ENCODE results near the gene SF3B3.

The SF3B3 gene

DNA sequence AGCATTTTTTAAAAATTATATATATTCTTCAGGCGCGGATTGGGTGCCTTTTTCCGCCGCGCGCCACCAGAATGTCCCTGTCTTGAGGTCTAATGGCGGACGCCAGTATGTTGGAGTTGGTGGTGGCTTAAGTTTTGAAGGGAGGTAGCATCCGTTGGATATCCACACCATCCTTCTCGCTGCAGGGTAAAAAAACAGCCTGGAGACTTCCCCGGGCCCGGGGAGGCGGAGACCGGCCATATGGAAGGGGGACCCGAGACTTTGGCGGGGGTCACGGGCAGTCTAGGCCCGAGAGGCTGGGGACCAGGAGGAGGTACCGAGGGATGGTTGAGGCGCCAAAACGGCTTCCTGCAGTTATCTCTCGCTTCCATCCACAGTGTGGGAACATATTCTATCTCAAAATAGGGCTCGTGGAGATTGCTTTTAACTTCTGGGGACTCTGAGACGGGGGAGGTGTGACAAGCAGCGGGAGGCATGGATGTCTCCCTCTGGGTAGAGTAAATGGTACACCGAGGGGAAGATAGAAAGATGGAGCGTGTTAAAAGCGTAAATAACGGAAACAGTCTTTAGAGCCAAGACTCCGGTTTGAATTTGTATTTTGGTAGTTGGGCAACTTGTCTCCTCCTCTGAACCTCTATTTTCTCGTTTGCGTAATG, at the start of gene SF3B3:
SF3B3 (plus strand) TSS at position 74 of the 656 bp plus-strand sequence. CDS start 2,841 bp downstream, outside the sequence.
- TF ChIP-seq, protein P1, sequence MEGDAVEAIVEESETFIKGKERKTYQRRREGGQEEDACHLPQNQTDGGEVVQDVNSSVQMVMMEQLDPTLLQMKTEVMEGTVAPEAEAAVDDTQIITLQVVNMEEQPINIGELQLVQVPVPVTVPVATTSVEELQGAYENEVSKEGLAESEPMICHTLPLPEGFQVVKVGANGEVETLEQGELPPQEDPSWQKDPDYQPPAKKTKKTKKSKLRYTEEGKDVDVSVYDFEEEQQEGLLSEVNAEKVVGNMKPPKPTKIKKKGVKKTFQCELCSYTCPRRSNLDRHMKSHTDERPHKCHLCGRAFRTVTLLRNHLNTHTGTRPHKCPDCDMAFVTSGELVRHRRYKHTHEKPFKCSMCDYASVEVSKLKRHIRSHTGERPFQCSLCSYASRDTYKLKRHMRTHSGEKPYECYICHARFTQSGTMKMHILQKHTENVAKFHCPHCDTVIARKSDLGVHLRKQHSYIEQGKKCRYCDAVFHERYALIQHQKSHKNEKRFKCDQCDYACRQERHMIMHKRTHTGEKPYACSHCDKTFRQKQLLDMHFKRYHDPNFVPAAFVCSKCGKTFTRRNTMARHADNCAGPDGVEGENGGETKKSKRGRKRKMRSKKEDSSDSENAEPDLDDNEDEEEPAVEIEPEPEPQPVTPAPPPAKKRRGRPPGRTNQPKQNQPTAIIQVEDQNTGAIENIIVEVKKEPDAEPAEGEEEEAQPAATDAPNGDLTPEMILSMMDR (IDR thresholded peaks at IDR 0.05; ENCODE audit: low read depth, low read length) = no peak
- H3K4me3 ChIP-seq (ENCODE audit: low read depth, low read length) = peak within 1 kb of the TSS; percentile 81

DNA sequence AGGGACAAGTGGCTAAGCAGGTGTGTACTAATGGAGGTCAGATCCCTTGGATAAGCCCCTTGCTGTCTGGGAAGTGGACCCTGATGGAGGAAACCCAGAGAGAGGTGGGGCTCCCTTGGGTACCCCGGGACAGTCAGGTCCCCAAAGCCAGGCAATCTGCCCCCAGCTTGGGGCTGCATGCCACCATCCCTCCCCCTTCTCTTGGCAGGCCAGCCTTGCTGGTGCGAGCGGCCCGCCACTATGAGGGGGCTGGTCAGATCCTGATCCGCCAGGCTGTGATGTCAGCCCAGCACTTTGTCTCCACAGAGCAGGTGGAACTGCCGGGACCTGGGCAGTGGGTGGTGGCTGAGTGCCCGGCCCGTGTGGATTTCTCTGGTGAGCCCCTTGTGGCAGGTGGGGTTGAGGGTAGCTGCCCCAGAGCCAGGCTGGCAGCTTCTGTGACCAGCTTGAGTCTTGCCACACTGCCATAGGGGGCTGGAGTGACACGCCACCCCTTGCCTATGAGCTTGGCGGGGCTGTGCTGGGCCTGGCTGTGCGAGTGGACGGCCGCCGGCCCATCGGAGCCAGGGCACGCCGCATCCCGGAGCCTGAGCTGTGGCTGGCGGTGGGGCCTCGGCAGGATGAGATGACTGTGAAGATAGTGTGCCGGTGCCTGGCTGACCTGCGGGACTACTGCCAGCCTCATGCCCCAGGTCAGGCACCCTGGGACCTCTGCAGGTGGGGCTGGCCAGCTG, 49.1 kb upstream of the SF3B3 start:
- no peak overlapping the region for H3K4me3 ChIP-seq (ENCODE audit: low read depth, low read length)
- TF ChIP-seq, protein P1 (IDR thresholded peaks at IDR 0.05; ENCODE audit: low read depth, low read length) = no peak

DNA sequence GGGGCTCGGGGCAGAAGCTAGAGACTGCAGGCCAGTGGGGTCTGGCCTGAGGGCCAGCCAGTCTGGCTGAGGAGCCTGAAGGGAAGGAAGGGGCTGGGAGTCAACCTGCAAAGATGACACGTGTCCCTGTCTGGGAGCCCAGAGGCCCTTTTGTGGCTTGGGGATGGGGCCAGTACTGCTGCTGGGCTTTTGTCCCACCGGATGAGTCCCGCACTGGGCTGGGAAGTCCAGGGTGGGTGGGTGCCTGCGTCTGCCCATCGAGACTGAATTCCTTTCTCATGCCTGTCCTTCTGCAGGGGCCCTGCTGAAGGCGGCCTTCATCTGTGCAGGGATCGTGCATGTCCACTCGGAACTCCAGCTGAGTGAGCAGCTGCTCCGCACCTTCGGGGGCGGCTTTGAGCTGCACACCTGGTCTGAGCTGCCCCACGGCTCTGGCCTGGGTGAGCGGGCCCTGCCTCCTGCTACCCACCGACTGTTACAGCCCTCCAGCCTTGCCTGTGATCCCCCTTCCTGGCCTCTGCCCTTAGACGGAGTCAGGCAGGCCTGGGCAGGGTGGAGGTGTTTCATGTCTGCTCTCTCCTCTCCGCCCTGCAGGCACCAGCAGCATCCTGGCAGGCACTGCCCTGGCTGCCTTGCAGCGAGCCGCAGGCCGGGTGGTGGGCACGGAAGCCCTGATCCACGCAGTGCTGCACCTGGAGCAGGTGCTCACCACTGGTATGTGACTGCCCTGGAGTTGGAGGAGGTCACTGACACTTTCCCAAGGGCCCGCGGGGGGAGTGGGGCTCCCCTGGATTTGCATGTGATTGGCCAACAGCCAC, 48.4 kb upstream of the SF3B3 start:
- TF ChIP-seq, protein P1 (IDR thresholded peaks at IDR 0.05; ENCODE audit: low read depth, low read length) = no peak
- no peak overlapping the region for H3K4me3 ChIP-seq (ENCODE audit: low read depth, low read length)

DNA sequence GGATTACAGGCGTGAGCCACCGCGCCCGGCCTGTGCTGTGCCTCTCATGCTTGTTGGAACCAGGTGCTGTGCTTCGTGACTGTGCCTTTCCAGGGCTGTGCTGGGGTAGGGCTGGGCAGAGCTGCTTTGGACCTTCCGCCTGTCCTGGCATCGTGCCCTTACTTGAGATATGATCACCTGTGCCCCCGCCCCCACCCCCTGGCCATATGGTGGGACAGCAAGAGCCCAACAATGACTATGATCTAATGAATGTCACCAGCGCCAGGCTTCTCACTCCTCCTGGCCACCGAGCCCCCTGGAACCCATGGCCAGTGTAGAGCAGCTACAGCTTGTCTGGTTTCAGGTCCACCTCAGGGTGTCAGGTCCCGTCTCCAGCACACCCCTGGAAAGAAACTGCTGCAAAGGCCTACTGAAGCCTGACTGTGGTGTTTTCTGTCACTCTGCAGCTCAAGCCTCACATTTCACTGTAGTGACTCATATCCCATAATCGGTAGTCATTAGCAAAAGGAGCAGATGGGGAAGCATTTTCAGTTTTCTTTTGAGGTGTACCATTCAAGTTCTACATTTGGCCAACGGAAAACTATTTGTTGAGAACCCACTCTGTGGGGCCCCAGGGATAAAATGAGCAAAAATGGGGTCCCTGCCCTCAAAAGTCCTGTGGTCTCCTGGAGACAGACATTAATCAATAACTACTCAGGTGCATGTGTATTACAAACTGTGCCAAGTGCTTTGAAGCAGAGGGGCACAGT, 47.2 kb upstream of the SF3B3 start:
- TF ChIP-seq, protein P1 (IDR thresholded peaks at IDR 0.05; ENCODE audit: low read depth, low read length) = no peak

DNA sequence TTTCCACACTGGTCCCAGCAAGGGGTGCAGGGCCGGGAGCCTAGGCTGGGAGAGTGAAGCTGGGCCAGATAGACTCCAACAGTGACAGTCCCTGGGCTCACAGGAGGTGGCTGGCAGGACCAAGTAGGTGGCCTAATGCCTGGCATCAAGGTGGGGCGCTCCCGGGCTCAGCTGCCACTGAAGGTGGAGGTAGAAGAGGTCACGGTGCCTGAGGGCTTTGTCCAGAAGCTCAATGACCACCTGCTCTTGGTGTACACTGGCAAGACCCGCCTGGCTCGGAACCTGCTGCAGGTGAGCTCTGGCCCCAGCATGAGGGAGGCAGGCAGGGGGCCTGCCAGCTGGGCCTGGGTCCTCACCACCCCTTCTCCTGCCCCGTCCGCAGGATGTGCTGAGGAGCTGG, 45.4 kb upstream of the SF3B3 start:
- TF ChIP-seq, protein P1 (IDR thresholded peaks at IDR 0.05; ENCODE audit: low read depth, low read length) = no peak
- no peak overlapping the region for H3K4me3 ChIP-seq (ENCODE audit: low read depth, low read length)

More for the DNA sequence above, 47.2 kb upstream of the SF3B3 start:
- H3K4me3 ChIP-seq (ENCODE audit: low read depth, low read length) = no peak overlapping the region

DNA sequence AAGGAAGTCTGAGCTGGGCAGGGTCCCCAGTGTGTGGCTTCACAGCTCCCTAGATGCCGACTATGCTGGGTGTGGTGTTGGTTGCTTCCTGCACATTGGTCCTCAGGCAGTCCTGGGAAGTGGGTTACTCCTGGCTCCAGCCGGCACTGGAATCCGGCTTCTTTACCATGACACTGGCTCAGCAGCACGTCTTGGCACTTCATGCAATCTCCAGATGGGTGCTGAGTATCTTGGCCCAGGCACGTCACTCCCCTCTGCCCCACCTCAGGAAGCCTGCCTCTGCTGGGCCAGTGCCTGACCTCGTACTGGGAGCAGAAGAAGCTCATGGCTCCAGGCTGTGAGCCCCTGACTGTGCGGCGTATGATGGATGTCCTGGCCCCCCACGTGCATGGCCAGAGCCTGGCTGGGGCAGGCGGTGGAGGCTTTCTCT, 44.7 kb upstream of the SF3B3 start:
- no peak overlapping the region for H3K4me3 ChIP-seq (ENCODE audit: low read depth, low read length)
- TF ChIP-seq, protein P1 (IDR thresholded peaks at IDR 0.05; ENCODE audit: low read depth, low read length) = no peak

Measured in WI38 (cell line).